Suprapubic skin (tissue), 4 donors: ENCODE data around the gene HJURP.

Source experiments
- CTCF ChIP-seq, 2 donors: fragments of 200-600 bp in 1 of 2; fragments of 450-650 bp in 1 of 2; sonication (generic) in 1 of 2; IDR thresholded peaks; one replicate each; pipeline ENCODE4 v1.5.1; 2016 to 2019; ENCODE audit warnings: antibody characterized with exemption in 2 of 2, mild to moderate bottlenecking in 1 of 2, moderate library complexity in 1 of 2
- EP300 ChIP-seq: sonication (generic); formaldehyde crosslinking; IDR thresholded peaks from one replicate; pipeline ENCODE4 v1.6.1; 2017; ENCODE audit warnings: antibody characterized with exemption
- POLR2A ChIP-seq, 2 donors: fragments of 450-650 bp; IDR thresholded peaks; one replicate each; pipeline ENCODE4 v1.6.1; 2017; ENCODE audit warnings: antibody characterized with exemption in 2 of 2, mild to moderate bottlenecking in 2 of 2, moderate library complexity in 2 of 2
- POLR2AphosphoS5 ChIP-seq, 3 donors: sonication (generic); formaldehyde crosslinking; IDR thresholded peaks; one replicate each; pipeline ENCODE4 v1.6.1; 2017; ENCODE audit warnings: antibody characterized with exemption in 3 of 3

GRCh38 chr2:233822101-233822771, 32.1 kb downstream of the HJURP start:
- TF ChIP-seq CTCF (IDR thresholded peaks at IDR 0.05) (no peak), POLR2A (IDR thresholded peaks at IDR 0.05) (no peak), EP300 (no peak), POLR2AphosphoS5 (IDR thresholded peaks at IDR 0.05) (no peak)
